ENCODE results near the gene ANAPC2.

The ANAPC2 gene

DNA sequence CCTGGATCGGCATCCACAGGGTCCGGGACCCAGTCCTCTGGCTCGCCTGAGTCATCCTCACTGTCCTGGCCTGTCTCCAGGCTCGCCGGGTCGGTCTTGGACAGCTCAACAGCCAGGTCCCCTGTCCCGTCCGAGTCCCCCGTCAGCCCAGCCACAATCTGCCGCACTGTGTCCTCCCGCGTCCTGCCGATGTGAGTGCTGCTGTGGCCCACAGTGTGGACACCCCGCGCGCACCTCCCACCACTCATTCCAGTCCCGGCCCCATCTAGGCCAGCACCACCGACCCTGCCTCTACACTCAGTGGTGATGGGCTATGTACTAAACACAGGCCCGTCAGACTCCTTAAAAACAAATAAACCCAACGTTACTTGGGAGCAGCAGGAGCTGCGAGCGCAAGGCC is 6.7 kb downstream of the ANAPC2 start:
- no peaks in the 10 kb centered on the region for H3K27me3 ChIP-seq (ENCODE audit: insufficient read depth, low read depth, severe bottlenecking)
- no peak overlapping the region for H3K27ac ChIP-seq
- no peaks in the 10 kb centered on the region for H3K36me3 ChIP-seq
- no peaks in the 10 kb centered on the region for H3K9me3 ChIP-seq (ENCODE audit: severe bottlenecking)
- no peak for DNase-seq
- no peak overlapping the region for H3K4me3 ChIP-seq (ENCODE audit: low read depth, low read length)
- TF ChIP-seq, protein P1, sequence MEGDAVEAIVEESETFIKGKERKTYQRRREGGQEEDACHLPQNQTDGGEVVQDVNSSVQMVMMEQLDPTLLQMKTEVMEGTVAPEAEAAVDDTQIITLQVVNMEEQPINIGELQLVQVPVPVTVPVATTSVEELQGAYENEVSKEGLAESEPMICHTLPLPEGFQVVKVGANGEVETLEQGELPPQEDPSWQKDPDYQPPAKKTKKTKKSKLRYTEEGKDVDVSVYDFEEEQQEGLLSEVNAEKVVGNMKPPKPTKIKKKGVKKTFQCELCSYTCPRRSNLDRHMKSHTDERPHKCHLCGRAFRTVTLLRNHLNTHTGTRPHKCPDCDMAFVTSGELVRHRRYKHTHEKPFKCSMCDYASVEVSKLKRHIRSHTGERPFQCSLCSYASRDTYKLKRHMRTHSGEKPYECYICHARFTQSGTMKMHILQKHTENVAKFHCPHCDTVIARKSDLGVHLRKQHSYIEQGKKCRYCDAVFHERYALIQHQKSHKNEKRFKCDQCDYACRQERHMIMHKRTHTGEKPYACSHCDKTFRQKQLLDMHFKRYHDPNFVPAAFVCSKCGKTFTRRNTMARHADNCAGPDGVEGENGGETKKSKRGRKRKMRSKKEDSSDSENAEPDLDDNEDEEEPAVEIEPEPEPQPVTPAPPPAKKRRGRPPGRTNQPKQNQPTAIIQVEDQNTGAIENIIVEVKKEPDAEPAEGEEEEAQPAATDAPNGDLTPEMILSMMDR (IDR thresholded peaks at IDR 0.05; ENCODE audit: low read depth, low read length), result no peak

DNA sequence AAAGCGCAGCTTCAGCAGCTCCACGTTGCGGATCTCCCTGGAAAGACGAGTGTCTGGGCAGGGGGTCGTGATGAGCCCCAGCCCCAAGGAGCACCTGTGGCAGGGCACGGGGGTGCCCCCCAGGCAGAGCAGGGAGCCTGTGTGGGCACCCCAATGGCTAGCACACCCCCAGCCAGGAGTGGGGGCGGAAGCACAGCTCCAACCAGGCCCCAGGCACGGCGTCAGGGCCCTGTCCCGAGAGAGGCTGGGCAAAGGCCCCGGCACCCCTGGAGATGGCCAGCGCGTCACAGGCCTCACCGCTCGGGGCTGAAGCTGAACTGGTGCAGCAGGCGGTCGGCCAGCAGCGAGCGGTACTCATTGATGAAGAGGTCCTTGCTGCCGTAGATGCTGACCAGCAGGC is 7.9 kb downstream of the ANAPC2 start:
- no peak overlapping the region for H3K27ac ChIP-seq
- no peaks in the 10 kb centered on the region for H3K9me3 ChIP-seq (ENCODE audit: severe bottlenecking)
- H3K27me3 ChIP-seq (ENCODE audit: insufficient read depth, low read depth, severe bottlenecking), result no peaks in the 10 kb centered on the region
- no peaks in the 10 kb centered on the region for H3K36me3 ChIP-seq
- H3K4me3 ChIP-seq (ENCODE audit: low read depth, low read length), result no peak overlapping the region
- no peak for DNase-seq
- TF ChIP-seq, protein P1 (IDR thresholded peaks at IDR 0.05; ENCODE audit: low read depth, low read length), result no peak

DNA sequence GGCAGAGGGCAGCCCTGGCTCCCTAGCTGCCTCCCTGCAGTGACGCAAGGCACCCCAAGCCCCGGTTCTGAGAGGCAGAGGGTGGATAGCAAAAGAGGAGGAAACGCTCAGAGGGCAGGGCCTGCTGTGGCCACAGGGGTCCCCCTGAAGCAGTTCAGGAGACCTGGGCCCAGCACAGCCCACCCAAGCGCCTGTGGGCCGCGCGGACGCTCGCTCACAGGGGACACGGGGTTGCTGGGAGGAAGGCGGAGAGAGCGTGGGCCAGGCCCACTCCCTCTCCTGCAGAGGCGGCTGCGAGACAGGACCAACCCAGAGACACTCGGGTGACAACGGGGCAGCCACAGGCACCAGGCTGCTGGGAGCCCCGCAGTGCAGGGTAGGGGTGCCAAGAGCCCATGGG is 8.6 kb downstream of the ANAPC2 start:
- no peaks in the 10 kb centered on the region for H3K36me3 ChIP-seq
- no peak overlapping the region for H3K4me3 ChIP-seq (ENCODE audit: low read depth, low read length)
- no peak for DNase-seq
- H3K9me3 ChIP-seq (ENCODE audit: severe bottlenecking), result no peaks in the 10 kb centered on the region
- no peak overlapping the region for H3K27ac ChIP-seq
- TF ChIP-seq, protein P1 (IDR thresholded peaks at IDR 0.05; ENCODE audit: low read depth, low read length), result no peak
- no peaks in the 10 kb centered on the region for H3K27me3 ChIP-seq (ENCODE audit: insufficient read depth, low read depth, severe bottlenecking)

DNA sequence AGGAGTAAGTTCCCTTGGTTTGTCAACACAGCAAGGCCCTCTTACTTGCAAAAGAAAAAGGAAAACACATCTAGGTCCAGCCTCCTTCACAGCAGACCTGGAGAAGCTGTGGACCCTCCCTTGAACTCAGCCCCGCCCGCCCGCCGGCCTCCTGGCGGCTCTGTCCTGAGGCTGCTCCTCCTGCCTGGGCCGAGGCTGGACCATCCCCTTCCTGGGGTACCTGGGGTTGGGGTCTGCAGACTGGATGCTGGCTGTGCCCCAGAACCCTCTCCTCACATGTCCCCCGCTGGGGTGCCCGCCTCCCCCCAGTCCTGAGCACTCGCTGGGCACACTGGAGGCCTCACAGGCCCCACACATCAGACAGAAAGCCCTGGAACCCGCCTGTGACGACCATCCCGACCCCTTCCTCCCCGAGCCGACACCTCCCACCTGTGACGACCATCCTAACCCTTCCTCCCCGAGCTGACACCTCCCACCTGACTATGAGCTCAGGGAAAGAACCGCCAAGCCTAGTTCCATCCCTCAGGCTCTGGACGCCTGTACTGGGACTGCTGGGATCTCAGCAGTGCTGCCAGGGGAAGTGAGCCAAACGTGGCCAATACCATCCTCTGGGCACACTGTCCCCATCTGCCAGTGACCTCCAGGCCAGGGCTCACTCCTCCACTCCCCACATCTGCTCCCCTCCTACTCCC is 9.3 kb downstream of the ANAPC2 start:
- Histone ChIP-seq H3K27ac (no peak overlapping the region), H3K9me3 (ENCODE audit: severe bottlenecking) (no peaks in the 10 kb centered on the region), H3K27me3 (ENCODE audit: insufficient read depth, low read depth, severe bottlenecking) (no peaks in the 10 kb centered on the region), H3K4me3 (ENCODE audit: low read depth, low read length) (no peak overlapping the region), H3K36me3 (no peaks in the 10 kb centered on the region)
- no peak for DNase-seq
- TF ChIP-seq, protein P1 (IDR thresholded peaks at IDR 0.05; ENCODE audit: low read depth, low read length), result no peak

DNA sequence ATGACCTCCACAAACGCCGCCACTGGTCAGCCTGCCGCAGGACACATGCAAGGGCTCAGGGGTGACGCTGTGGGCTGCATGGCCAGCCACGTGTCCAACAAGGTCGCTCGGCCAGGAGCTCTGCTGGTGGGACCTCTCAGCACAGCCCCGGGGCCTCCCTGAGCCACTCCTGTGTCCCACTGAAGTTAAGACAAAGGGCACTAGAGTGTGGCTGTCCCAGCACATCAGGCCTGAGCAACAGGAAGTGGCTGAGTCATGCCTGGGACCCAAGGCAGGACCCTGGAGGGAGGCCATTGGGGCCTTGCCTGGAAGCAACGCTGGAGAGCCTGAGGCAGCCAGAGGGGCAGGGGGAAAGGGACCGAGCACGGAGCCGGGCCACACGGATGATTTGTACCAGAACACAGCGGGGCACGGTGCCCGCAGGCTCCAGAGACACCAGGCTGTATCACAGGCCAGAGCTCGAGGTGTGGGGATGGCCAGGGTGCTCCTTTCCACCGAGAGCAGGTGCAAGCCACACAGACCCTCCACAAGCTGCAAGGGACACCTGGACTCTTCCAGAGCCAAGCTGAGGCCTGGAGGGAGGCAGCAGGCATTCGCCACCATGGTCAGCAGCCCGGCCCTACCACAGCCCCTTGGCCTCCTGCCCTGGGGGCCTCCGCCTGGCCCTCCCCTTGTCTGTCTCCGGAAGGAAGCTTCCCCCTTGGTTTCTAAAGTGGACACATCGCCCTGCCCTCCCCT is 10.0 kb downstream of the ANAPC2 start:
- H3K36me3 ChIP-seq, result no peaks in the 10 kb centered on the region
- no peak overlapping the region for H3K4me3 ChIP-seq (ENCODE audit: low read depth, low read length)
- H3K27ac ChIP-seq, result no peak overlapping the region
- TF ChIP-seq, protein P1 (IDR thresholded peaks at IDR 0.05; ENCODE audit: low read depth, low read length), result no peak
- no peak for DNase-seq
- H3K27me3 ChIP-seq (ENCODE audit: insufficient read depth, low read depth, severe bottlenecking), result no peaks in the 10 kb centered on the region
- H3K9me3 ChIP-seq (ENCODE audit: severe bottlenecking), result no peaks in the 10 kb centered on the region
